Measurements from ENCODE around the gene TMEM235.

DNA sequence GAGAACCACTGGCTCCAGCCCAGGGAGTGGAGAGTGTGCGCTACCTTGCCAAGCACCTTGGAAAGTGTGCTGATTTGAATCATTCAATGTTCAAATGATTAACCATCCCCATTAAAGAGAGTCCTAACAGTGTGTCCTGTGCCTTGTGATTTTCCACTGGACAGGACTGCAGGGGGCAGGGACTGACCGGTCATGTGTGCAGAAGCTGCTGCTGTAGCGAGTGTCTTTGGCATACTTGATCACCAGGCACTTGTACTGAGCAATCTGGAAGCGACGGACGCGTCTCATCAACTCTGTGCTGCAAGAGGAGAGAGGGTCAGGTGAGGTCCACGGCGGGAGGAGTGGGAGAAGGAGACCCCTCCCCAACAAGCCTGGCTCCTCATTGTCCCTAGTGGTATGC, 46.6 kb upstream of the TMEM235 start:
- TF ChIP-seq, protein P1, sequence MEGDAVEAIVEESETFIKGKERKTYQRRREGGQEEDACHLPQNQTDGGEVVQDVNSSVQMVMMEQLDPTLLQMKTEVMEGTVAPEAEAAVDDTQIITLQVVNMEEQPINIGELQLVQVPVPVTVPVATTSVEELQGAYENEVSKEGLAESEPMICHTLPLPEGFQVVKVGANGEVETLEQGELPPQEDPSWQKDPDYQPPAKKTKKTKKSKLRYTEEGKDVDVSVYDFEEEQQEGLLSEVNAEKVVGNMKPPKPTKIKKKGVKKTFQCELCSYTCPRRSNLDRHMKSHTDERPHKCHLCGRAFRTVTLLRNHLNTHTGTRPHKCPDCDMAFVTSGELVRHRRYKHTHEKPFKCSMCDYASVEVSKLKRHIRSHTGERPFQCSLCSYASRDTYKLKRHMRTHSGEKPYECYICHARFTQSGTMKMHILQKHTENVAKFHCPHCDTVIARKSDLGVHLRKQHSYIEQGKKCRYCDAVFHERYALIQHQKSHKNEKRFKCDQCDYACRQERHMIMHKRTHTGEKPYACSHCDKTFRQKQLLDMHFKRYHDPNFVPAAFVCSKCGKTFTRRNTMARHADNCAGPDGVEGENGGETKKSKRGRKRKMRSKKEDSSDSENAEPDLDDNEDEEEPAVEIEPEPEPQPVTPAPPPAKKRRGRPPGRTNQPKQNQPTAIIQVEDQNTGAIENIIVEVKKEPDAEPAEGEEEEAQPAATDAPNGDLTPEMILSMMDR (IDR thresholded peaks at IDR 0.05): no peak
- TF ChIP-seq POLR2A (IDR thresholded peaks at IDR 0.05): no peak

All from heart left ventricle (tissue), 13 donors.